GM23248 (cell line): ENCODE measurements around the gene ANOS1.

Experiments
- EZH2 ChIP-seq: fragments of 200-600 bp; sonication (generic); IDR thresholded peaks from 2 replicates; pipeline ENCODE4 v1.6.1; 2018; ENCODE audit warnings: antibody characterized with exemption, mild to moderate bottlenecking; ENCODE audit not compliant: insufficient read depth, poor library complexity, severe bottlenecking
- EZH2phosphoT487 ChIP-seq: fragments of 200-600 bp; sonication (generic); IDR thresholded peaks from 2 replicates; pipeline ENCODE4 v1.6.1; 2018; ENCODE audit warnings: antibody characterized with exemption, moderate library complexity, mild to moderate bottlenecking, low read depth; ENCODE audit not compliant: insufficient read depth

GRCh38 chrX:8657883-8658282 lies 74.1 kb downstream of the ANOS1 start:
- TF ChIP-seq EZH2phosphoT487 (no peak), EZH2 (no peak)
